Activated effector memory CD4-positive, alpha-beta T cell treated with Interleukin-2 at 50 U/mL for 16 hours (primary cell): Measurements from ENCODE around the gene GALNT10.

Experiments
- DNase-seq: peaks from one replicate; pipeline ENCODE4 v3.0.0-alpha.2; 2020

GALNT10 gene

DNA sequence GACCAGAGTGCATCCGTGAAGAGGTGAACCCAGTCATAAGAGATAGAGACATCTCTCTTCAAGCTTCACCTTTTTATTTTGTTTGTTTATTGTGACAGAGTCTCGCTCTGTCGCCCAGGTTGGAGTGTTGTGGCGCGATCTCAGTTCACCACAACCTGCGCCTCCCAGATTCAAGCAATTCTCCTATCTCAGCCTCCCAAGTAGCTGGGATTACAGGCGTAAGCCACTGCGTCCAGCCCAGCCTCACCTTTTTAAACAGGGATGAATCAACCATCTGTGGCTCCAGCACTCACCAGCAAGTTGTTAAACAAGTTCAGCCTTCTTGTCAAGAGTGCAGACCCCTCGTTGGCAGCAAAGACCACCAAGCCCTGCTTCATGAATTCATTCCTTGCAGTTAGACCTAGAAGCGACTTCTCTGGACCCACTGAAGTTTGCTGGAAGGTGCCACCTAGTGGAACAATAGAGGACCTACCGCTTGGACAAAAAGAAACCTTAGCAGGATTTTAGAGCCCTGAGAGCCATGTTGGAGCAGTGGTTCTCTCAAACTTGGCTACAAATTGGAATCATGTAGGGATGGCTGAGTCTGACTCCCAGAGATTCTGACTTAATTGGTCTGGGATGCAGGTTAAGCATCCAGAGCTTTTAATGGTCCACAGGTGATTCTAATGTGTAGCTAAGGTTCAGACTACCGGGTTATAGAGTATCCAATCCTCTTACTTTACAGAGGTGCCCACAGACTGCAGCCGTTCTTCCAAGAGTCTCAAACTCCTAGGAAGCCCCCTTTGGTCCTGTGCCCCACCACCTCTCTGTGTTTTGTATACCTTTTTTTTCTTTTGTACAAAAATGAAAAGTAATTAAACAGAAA, 10.5 kb upstream of the GALNT10 start:
- no peak for DNase-seq

DNA sequence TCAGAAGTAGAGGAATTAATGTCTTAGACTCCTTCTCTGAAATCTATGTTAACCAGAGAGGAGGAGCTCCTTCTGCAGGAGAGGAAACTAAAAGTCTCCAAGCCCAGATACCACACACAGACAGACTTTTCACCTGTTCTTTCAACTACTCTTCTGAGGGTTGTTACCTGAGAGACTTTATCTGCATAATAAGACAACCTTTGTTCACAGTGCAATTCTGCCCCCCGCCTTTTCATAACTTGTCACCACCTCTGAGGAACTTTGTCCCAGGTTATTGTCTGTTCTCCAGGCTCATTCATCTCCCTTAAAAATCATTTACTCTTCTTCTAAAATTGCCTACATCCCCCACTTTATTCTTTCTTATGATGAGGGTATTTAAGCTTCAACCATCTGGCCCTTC, 9.4 kb upstream of the GALNT10 start:
- no peak for DNase-seq

DNA sequence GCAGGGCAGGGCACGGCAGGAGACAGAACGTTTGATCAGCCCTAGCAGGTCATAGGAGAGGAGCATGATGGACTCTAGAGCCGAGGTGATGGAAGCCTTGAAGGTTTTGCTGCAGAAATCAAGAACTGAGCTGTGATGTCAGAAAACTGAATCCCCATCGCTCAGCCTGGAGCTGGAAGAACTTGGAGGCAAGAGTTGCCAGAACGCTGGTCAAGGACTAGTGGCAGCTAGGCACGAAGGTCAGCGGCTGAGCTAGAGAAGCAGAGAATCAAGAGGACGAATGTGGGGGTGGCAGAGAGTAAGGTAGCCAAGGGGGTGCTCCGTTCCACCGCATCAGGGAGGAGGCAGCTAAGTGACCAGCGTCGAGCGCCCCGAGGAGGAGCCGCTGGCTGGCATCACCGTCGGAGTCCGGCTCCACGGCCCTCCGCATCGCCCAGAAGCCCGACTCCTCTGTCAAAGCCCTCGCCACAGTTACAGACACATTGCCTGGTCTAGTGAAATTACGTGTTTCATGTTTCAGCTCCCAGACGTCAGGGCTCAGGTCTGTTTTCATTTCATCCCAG, 1.2 kb upstream of the GALNT10 start:
- no peak for DNase-seq

DNA sequence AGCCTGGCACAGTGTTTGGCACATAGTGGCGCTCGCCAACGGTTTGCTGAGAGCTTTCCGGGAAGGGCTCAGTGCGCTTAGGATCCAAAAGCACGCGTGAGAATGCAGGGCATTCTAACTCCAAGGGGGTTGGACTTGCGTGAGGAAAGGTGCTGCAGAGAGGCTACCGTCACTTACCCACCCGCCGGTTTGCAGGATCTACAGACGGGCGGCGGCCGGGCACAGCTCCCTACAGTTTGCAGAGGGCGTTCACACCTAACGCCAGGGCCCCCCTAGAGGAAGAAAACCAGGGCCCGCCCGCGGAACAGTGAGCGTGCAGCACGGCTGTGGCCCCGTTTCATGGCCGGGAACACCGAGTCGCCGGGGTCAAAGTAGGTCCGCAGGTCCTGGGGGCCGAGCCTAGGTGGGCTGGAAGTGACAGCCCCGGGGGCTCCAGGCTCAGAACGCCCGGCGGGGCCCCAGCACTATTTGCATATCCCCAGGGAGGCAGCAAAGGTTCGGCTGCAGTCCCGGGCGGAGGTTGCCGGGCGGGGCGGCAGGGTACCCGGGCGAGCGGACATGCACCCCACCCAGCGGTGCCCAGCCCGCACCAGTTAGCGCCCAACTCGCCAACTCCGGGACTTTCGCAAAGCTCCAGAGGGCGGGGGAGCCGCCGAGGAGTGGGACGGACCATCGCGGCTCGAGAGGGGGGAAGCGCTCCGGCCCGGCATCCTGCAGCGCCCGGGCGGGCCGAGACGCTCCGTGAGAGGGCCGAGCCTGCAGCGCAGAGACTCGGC, 526 bp upstream of the GALNT10 start:
- DNase-seq = peak; percentile 75

DNA sequence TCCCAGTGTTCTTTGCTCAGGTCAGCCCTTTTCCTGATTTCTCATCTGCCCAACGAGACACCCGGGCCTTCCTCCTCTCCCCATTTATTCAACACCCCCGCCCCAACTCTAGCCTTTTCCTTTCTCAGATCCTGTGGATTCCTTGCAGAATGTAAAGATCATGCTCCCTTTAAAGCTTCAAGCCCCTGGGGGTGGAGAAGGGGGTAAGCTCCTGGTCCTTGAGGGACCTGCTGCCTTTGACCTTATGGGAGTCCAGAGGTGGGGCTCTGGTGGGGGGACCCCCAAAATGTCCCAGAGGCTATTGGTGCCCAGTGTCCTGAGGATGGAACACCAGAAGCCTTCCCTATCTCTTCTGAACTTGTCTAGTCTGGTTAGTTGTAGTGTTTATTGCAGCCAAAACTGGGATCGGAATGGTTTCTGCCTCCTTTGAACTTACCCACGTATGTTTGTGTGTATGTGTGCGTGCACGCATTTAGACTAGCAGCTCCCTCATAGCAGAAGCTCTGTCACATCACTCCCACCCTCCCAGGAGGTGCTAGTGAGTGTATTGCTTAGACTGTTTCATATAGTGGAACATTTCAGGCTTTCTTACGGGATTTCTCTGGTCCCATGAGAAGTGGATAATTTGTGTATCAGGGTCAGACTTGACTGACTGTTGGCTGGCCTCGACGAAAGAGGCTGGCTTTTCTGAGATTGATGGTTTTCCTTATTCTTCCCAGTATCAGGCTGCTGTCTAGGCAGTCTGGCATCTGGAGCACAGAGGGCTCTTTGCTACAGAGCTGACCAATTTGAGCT, 1.1 kb downstream of the GALNT10 start:
- no peak for DNase-seq

DNA sequence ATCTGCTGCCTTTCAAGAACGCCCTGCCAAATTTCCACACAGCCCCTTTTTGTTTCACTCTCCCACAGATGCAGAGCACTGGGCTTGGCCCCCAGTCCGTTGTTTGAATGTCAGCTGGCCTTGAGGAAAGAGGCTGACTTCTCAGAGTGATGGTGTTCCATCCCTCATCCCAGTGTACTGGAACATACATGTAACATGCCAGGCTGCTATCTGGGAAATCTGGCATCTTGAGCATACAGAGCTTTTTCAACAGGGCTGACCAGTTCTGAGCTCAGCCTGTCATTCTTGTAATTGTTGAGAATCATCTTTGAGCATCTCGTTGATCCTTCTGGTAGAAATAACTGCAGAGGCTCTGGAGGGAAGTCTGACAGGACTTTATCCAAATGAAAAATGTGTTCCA, 2.8 kb downstream of the GALNT10 start:
- DNase-seq = no peak

DNA sequence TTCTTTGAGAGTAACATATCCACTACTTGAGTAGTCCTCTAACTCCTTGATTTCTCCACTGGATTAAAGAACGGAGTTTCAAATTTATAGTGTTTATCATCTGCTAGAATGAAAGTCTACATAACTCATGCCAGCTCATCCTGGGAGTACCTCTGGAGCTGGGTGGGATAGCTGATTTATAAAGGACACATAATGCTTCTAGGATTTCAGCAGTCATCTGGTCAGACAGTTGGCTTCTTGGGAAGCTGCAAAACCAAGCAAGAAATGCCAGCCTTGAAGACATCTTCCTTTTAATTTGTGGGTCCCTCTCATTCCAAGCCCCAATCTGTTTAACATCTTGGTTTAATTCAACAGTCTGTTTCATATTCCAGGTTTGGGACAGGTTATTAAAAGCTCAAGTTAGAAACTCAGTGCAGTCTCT, 3.2 kb downstream of the GALNT10 start:
- DNase-seq = no peak

DNA sequence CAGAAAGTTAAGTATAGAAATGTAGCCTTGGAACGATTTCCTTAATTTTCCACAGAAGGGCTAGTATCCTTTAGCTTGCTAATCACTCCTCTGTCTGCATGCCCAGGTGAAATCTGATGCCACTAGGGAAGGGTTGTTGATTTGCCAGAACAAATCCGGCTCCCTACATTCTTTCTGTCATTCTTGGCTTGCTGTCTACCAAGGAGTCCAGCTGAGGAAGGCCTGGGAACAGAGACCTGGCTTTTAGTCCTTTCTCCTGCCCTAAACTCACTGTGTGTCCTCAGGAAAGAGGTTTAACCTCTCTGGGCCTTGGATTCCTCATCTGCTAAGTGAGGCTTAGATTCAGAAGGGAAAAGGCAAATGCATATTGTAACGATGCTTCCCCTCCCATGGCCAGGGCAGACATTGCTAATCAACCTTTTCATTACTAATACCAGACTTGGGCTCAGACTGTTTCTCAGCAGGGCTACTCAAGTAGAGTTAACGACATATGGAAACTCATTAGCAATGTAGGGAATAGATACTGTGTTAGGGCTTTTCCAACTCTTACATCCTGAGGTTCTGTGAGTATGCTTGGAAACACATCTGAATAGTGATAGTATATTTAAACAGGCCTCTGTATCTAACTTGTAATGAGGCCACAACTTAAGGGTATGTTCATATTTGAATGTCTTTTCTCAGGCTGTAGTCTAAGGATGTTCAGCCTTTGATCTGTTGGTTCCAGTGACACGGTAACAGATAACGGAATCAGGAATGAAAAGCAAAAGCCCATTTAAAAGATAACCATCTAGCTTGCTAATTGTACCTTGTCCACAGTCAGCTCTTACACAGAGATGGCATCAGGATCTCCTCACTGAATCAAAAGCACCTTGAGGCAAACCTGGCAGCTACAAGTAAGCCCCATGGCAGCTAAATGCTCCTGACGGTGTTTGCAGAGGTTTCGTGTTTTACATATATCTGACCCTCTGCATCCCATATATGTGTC, 4.1 kb downstream of the GALNT10 start:
- no peak for DNase-seq

DNA sequence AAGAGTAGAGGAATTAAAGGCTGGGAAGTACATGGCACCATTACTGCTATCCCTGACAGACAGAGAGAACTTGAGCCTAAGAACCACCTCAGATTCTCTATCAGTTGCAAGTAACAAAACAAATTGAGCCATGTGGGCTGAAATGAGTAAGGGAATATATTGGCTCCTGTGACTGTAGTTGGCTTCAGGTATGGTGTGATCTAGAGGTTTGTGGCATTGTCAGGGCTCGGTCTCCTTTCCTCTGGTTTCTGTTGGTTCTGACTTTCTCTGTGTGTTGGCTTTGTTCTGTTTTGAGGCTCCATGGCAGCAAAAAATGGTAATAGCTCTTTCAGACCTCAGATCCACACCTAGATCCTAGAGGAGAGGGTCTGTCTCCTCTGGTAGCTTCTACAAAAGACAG, 5.7 kb downstream of the GALNT10 start:
- DNase-seq = no peak

DNA sequence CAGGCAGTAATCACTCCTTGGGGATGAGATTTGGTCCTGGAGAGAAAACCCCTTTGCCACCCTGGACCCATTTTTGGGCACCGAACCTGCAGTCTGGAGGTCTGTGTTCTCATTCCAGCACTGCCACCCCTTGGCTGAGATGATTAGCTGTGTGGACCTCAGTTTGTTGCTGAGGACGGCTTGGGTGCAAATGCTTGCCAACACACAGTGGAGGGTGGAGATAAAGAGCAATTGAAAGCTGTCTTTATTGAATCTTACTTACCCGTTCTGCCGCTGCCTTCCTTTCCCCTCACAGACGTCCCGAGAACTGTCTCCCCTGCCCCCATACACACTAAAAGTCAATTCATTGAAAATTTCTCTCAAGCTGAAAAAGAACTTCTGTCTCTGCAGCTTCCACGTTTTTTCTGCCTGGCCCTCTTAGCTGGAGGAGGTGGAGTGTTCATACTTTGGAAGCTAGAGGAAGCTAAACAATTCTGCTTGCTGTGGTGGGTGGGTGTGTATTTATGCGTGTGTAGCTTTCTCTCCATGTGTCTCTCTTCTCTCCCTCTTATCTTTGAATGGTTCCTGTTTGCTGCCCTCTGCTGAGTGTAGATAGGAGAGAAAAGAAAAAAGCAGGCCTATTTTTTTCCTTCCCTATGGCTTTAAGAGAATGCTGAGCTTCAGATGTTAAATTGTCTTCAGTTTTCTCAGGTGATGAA, 6.6 kb downstream of the GALNT10 start:
- no peak for DNase-seq

DNA sequence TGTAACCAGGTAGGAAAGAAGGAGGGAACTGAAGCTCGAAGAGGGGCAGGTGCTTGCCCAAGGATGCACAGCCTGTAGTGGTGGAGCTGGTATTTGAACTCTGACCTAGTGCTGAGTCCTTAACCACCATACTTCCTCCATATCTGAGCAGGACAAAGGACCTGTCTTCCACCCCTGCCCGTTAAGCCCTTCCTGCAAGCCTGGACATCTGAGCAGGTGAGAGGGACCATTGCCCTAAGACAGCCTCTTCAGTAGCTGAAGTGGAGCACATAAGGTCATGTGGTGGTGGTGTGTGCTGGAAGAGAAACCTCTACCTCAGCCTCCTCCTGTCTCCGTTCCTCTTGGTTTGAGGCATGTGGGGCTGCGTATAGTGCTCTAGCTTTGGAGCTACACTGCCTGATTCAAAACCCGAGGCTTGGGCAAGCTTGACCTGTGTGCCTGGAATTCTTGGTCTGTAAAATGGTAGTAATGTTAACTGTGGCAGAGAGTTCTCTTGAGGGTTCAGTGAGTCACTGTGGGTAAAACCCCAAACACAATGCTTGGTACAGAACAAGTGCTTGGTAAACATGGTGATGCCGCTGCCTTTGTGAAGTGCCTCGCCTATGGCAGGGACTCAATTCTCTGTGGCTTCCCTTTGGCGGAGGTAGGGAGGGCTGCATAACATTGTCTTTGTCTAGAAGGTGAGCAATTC, 7.4 kb downstream of the GALNT10 start:
- peak; percentile 67 for DNase-seq

DNA sequence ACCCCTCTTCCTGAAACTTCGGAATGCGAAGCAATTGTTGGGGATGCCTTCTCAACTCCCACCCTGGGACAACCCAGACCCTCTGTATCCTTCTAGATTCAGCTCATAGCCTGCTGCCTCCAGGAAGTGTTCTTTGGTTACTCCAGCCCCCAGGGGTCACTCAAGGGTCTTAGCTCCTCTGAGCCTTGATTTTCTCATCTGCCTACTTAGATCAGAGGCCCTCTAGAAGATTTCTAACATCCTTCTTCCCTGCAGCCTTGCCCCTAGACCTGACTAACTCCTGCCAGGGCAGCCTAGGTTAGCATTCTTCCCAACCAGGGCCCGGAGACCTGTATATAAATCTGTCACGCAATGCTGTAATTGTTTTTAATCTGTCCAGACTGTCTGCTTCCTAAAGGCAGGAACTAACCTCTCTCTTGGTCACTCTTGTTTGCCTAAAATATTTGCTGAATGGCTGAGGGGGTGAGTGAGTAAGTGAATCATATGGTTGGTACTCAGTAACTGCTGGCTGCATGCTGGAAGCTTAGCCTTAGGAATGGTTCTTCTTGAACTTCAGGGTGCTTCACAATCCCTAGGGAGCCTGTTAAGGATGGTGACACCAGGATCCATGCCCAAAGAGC, 8.2 kb downstream of the GALNT10 start:
- no peak for DNase-seq

DNA sequence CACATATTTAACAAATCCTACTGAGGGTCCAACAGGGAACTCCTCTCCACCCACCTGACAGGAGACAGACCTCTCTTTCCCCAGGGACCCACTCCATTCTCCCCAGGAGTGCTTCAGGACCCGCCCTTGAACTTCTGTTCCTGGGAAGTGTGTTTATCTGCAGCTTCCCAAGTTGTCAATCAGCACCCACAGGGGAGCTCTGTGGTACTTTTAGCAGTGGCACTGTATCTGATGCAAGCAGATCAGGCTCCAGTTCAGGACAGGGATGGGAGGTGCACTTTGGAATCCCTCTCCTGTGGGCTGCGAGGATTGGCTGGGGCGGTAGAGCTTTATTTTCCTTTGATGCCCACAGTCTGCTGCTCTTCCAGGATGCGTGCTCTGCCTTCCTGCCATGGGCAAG, 8.7 kb downstream of the GALNT10 start:
- DNase-seq = no peak

DNA sequence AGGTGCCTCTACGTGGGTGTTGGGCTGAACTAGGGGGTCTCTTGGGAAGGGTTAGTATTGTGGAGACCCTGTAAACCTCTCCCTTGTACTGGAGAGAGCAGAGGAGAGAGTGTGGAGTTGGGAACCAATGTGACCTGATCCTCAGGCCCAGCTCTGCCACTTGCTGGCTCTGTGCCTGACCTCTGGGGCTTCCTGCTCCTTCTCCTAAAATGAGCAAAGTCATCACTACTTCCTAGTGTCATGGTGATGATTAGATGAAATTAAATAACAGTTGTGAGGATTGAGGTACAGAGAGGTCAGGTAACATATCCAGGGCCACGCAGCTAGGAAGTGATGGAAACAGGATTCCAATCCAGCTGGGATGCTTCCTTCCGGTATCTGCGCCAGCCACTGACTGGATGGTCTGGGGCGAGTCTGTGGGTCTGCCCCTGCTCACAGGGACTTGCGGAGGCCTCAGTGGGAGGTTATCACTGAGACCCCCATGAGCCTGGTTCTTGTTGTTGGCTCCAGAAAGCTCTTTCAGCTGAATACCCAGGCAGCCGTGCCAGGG, 9.2 kb downstream of the GALNT10 start:
- no peak for DNase-seq

DNA sequence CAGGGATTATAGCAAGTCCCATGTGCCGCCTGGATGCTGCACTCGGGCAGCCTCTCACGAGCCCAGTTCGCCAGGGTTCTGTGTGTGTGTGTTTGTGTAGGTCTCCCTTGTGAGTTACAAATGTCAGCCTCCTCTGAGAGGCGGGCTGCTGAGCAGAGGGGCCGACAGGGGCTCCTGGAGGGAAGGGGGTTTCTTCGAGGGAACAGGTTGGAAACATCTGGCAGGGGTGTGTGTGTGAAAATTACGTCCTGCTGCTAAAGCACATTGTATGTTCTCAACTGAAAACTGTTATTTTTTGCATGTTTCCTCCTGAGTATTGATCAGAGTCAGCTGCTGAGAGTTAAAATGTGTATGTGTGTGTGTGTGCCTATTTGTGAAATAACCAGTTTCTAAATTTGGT, 9.7 kb downstream of the GALNT10 start:
- DNase-seq = no peak

DNA sequence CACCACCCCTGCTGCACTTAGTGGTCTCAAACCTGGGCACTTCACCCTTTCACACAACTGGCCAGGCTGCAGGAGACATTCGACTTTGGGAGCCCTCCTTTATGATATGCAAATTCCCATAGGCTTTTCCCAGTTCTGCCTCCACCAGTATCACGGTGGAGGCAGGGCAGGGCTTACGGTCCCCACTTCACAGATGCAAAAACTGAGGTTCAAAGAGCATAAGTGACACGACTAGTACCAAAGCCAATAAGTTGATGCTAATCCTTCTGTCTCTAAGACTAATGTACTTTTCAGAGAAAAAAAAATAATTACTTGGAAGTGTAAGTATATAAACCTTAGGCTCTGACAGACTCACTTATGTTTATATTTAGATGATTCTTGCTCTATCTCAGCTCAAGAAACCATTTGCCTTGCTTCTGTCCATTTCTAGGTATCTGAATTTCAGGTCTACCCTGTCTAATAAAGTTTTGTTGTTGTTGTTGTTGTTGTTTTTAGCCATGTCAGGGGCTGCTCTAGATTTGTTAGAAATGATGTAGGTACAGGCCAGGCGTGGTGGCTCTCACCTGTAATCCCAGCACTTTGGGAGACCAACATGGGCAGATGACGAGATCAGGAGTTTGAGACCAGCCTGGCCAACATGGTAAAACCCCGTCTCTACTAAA, 10.7 kb downstream of the GALNT10 start:
- DNase-seq = no peak

DNA sequence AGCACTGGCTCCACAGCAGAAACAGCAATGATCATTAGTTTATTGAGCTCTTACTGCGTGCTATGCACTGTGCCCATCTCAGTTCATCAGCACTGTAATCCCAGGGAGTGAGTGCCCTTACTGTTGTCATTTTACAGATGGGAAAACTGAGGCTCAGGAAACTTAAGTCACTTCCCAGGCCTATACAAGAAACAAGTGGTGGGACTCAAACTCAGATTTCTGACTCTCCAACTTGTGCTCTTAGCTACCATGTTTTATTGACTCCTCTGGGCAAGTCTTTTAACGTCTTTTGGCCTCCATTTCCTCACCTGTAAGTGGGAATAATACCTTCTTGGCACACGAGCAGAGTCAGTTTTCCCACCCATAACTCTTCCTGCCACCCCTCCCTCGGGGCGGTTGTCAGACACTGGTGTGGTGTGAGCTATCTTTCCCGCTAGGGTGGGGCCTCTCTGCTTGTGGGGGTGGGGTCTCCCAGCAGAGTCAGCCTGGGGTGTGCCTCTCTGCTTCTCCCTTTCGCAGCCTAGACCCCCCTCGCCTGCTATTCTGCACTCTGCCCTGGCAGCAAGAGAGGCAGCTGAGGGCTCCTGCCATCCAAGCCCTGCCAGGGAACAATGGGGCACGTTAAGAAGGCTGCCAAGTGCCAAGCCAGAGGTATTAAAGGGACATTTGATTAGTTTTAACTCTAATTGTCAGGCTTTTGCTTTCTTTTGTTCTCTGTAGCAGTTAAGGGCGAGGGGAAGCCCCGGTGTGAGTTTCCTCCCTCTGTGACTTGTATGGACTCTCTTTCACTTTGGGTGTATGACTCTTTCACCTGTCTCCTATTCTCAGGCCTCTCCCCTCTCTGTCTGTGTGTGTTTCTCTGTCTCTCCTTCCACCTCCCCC, 12.1 kb downstream of the GALNT10 start:
- DNase-seq = no peak
